ENCODE measurements around the gene KIF15. TPM values are rescaled to one million over a fixed set of nuclear protein-coding genes. Genes with fewer than 3 reads are reported as not detected.

The KIF15 gene, protein sequence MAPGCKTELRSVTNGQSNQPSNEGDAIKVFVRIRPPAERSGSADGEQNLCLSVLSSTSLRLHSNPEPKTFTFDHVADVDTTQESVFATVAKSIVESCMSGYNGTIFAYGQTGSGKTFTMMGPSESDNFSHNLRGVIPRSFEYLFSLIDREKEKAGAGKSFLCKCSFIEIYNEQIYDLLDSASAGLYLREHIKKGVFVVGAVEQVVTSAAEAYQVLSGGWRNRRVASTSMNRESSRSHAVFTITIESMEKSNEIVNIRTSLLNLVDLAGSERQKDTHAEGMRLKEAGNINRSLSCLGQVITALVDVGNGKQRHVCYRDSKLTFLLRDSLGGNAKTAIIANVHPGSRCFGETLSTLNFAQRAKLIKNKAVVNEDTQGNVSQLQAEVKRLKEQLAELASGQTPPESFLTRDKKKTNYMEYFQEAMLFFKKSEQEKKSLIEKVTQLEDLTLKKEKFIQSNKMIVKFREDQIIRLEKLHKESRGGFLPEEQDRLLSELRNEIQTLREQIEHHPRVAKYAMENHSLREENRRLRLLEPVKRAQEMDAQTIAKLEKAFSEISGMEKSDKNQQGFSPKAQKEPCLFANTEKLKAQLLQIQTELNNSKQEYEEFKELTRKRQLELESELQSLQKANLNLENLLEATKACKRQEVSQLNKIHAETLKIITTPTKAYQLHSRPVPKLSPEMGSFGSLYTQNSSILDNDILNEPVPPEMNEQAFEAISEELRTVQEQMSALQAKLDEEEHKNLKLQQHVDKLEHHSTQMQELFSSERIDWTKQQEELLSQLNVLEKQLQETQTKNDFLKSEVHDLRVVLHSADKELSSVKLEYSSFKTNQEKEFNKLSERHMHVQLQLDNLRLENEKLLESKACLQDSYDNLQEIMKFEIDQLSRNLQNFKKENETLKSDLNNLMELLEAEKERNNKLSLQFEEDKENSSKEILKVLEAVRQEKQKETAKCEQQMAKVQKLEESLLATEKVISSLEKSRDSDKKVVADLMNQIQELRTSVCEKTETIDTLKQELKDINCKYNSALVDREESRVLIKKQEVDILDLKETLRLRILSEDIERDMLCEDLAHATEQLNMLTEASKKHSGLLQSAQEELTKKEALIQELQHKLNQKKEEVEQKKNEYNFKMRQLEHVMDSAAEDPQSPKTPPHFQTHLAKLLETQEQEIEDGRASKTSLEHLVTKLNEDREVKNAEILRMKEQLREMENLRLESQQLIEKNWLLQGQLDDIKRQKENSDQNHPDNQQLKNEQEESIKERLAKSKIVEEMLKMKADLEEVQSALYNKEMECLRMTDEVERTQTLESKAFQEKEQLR (N-terminal part only)
- 6.8 and 8.4 TPM in 2 replicates for polyA plus RNA-seq (2013)

DNA sequence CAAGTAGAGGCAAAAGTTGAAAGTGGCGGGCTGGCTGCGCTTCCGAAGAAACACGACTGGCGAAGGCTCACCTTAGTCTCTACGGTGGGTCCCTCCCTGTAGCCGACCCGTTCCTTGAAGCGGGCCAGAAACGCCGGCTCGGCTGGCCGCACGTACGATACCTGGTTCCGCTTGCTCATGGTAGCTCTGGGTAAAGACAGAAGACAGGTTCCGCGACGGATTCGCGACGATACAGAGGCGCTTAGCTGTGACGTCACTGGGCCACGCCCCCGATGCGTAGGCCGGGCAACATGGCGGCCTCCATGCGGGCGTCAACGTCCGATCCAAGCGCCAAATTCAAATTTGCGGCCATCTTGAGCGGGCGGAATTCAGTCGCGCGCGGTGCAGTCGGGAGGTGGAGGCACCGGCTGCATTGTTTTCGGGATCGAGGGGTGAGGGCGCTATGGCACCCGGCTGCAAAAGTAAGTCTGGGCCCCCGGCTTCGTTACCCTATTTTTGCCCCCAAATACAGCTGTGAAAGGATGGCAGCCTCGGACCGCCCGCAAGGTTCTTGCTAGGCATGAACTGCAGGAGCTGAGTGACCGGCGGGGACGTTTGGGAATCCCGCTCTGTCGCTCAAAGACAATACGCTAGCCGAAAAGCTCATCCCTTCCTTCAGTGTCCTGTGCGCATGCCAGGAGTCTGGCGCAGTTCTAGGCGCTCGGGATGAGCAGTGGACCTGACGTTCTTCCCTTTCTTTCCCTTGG is at the start of gene KIF15, which contains the start of gene KIAA1143:
Gene KIF15, plus strand, starts transcription at position 371 of the 746 bp plus-strand sequence. Its CDS starts 72 bp downstream, at position 443.
Gene KIAA1143, minus strand, starts transcription at position 196 of the 746 bp plus-strand sequence. Its CDS starts 17 bp downstream, at position 179.
- peak within 1 kb of the TSS; percentile 39 for H2AK5ac ChIP-seq (ENCODE audit: low read length)
- peak within 1 kb of the TSS; percentile 85 for H3K4me3 ChIP-seq (ENCODE audit: low read depth, low read length)
- WGBS (ENCODE audit: extremely low coverage, insufficient coverage, insufficient read length): no CpG with 5 or more reads among the region's 64 CpGs
- peak within 1 kb of the TSS; percentile 71 for H2BK5ac ChIP-seq (ENCODE audit: low read depth, low read length, poor library complexity)
- peaks cover 9% of the 10 kb centered on the region for H3K79me2 ChIP-seq (ENCODE audit: control insufficient read depth, insufficient read depth, low read length, poor library complexity)
- H3K27me3 ChIP-seq (ENCODE audit: insufficient read depth, low read length): no peaks in the 10 kb centered on the region
- no peaks in the 10 kb centered on the region for H3K4me1 ChIP-seq (ENCODE audit: control insufficient read depth in 1 of 2, insufficient read depth in 2 of 2, low read length in 2 of 2)
- peaks cover 4% of the 10 kb centered on the region for H3K9me3 ChIP-seq (ENCODE audit: insufficient read depth, low read depth, low read length)
- H3K36me3 ChIP-seq (ENCODE audit: control insufficient read depth in 1 of 2, insufficient read depth in 2 of 2, low read length in 2 of 2): peaks cover 4 to 11% of the 10 kb centered on the region in 2 experiments
- no peak within 1 kb of the TSS for H3K27ac ChIP-seq (ENCODE audit: low read depth, low read length)
- H4K91ac ChIP-seq (ENCODE audit: low read depth, low read length): peak within 1 kb of the TSS; percentile 66
- H2AFZ ChIP-seq (ENCODE audit: insufficient read depth, low read length, poor library complexity): peak within 1 kb of the TSS; percentile 89
- DNase-seq: peak; percentile 98 to 100
- H3K79me1 ChIP-seq (ENCODE audit: low read length): peaks cover 7% of the 10 kb centered on the region
- no peak within 1 kb of the TSS for H3K23ac ChIP-seq (ENCODE audit: low read length)
- peak within 1 kb of the TSS; percentile 87 for H3K4me2 ChIP-seq (ENCODE audit: low read length)
- H3K9ac ChIP-seq (ENCODE audit: low read length): peak within 1 kb of the TSS; percentile 84
- peak within 1 kb of the TSS; percentile 69 for H3K4ac ChIP-seq (ENCODE audit: low read depth, low read length)
- peak within 1 kb of the TSS; percentile 88 for H4K8ac ChIP-seq (ENCODE audit: low read depth, low read length)
- H3K18ac ChIP-seq (ENCODE audit: low read length): peak within 1 kb of the TSS; percentile 77
- H4K12ac ChIP-seq (ENCODE audit: low read depth, low read length): peak within 1 kb of the TSS; percentile 71
- peak within 1 kb of the TSS; percentile 55 for H3K14ac ChIP-seq (ENCODE audit: low read length)
- H2BK12ac ChIP-seq (ENCODE audit: low read length): no peak within 1 kb of the TSS
- H2BK120ac ChIP-seq (ENCODE audit: insufficient read depth, low read length, poor library complexity): peak within 1 kb of the TSS; percentile 52

DNA sequence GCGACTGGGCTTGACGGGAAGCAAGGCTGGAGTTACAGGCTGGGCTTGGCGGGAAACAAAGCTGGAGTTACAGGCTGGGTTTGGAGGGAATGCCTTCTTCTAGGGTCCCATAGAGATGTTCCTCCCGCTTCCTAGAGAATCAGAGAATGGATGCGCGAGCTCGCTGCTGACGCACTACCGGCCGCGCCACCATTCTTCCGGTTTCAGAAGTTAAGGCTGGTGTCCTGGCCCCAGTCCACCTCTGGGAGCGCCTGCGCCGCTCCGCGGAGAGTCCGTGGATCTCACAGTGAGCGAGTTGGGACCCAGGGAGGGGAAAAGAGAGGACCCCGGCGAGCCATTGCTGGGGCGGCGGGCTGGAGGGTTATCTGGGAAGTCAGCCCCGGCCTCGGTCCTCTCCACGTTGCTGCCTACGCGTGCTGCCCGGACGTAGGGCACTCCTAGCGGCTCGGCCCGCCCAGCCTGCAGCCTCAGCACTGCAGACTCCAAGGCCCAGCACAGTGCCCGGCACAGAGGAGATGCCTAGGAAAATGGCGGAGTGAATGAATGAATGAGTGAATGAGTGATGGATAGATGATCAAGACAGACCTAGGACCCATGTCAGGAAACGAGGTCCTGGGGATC is 49.0 kb upstream of the KIF15 start, which contains the start of gene ZNF502:
Gene ZNF502, plus strand, starts transcription at position 206 of the 621 bp plus-strand sequence. CDS start 7,602 bp downstream, outside the sequence.
- Histone ChIP-seq H4K91ac (ENCODE audit: low read depth, low read length) (no peak within 1 kb of the TSS), H3K79me1 (ENCODE audit: low read length) (no peaks in the 10 kb centered on the region), H3K9me3 (ENCODE audit: insufficient read depth, low read depth, low read length) (peaks cover 7% of the 10 kb centered on the region), H2BK5ac (ENCODE audit: low read depth, low read length, poor library complexity) (no peak within 1 kb of the TSS), H3K36me3 (ENCODE audit: control insufficient read depth in 1 of 2, insufficient read depth in 2 of 2, low read length in 2 of 2) (no peaks in the 10 kb centered on the region), H3K79me2 (ENCODE audit: control insufficient read depth, insufficient read depth, low read length, poor library complexity) (no peaks in the 10 kb centered on the region), H3K4ac (ENCODE audit: low read depth, low read length) (no peak within 1 kb of the TSS), H3K27me3 (ENCODE audit: insufficient read depth, low read length) (no peaks in the 10 kb centered on the region), H4K12ac (ENCODE audit: low read depth, low read length) (peak within 1 kb of the TSS; percentile 61), H3K27ac (ENCODE audit: low read depth, low read length) (no peak within 1 kb of the TSS), H4K8ac (ENCODE audit: low read depth, low read length) (peak within 1 kb of the TSS; percentile 92), H3K23ac (ENCODE audit: low read length) (no peak within 1 kb of the TSS), H3K4me3 (ENCODE audit: low read depth, low read length) (peak within 1 kb of the TSS; percentile 90), H3K14ac (ENCODE audit: low read length) (no peak within 1 kb of the TSS), H3K18ac (ENCODE audit: low read length) (no peak within 1 kb of the TSS), H2AK5ac (ENCODE audit: low read length) (no peak within 1 kb of the TSS), H3K9ac (ENCODE audit: low read length) (peak within 1 kb of the TSS; percentile 65), H2BK12ac (ENCODE audit: low read length) (no peak within 1 kb of the TSS), H3K4me2 (ENCODE audit: low read length) (peak within 1 kb of the TSS; percentile 71), H3K4me1 (ENCODE audit: control insufficient read depth in 1 of 2, insufficient read depth in 2 of 2, low read length in 2 of 2) (peaks cover 0 to 2% of the 10 kb centered on the region in 2 experiments), H2AFZ (ENCODE audit: insufficient read depth, low read length, poor library complexity) (peak within 1 kb of the TSS; percentile 98), H2BK120ac (ENCODE audit: insufficient read depth, low read length, poor library complexity) (no peak within 1 kb of the TSS)
- peak; percentile 69 to 76 for DNase-seq
- no CpG with 5 or more reads among the region's 36 CpGs for WGBS (ENCODE audit: extremely low coverage, insufficient coverage, insufficient read length)

DNA sequence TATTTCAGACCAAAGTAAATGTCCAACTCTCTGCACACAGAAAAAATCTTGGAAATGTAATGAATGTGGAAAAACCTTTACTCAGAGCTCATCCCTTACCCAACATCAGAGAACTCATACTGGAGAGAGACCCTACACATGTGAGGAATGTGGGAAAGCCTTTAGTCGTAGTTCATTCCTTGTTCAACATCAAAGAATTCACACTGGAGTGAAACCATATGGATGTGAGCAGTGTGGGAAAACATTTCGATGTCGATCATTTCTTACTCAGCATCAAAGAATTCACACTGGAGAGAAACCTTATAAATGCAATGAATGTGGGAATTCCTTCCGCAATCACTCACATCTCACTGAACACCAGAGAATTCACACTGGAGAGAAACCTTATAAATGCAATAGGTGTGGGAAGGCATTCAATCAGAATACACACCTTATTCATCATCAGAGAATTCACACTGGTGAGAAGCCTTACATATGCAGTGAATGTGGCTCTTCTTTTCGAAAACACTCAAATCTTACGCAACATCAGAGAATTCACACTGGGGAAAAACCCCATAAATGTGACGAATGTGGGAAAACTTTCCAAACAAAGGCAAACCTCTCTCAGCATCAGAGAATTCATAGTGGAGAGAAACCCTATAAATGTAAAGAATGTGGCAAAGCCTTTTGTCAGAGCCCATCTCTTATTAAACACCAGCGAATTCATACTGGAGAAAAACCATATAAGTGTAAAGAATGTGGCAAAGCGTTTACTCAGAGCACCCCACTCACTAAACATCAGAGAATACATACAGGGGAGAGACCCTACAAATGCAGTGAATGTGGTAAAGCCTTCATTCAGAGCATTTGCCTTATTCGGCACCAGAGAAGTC is 40.1 kb upstream of the KIF15 start:
- Histone ChIP-seq H2BK12ac (ENCODE audit: low read length) (no peak overlapping the region), H2BK120ac (ENCODE audit: insufficient read depth, low read length, poor library complexity) (no peak overlapping the region), H3K4me2 (ENCODE audit: low read length) (no peak overlapping the region), H3K36me3 (ENCODE audit: control insufficient read depth in 1 of 2, insufficient read depth in 2 of 2, low read length in 2 of 2) (peaks cover 0 to 11% of the 10 kb centered on the region in 2 experiments), H4K91ac (ENCODE audit: low read depth, low read length) (no peak overlapping the region), H3K4me1 (ENCODE audit: control insufficient read depth in 1 of 2, insufficient read depth in 2 of 2, low read length in 2 of 2) (no peaks in the 10 kb centered on the region), H2AK5ac (ENCODE audit: low read length) (no peak overlapping the region), H3K79me2 (ENCODE audit: control insufficient read depth, insufficient read depth, low read length, poor library complexity) (no peaks in the 10 kb centered on the region), H3K4ac (ENCODE audit: low read depth, low read length) (no peak overlapping the region), H2AFZ (ENCODE audit: insufficient read depth, low read length, poor library complexity) (no peak overlapping the region), H3K27ac (ENCODE audit: low read depth, low read length) (no peak overlapping the region), H3K14ac (ENCODE audit: low read length) (no peak overlapping the region), H2BK5ac (ENCODE audit: low read depth, low read length, poor library complexity) (no peak overlapping the region), H4K12ac (ENCODE audit: low read depth, low read length) (no peak overlapping the region), H4K8ac (ENCODE audit: low read depth, low read length) (no peak overlapping the region), H3K27me3 (ENCODE audit: insufficient read depth, low read length) (no peaks in the 10 kb centered on the region), H3K9me3 (ENCODE audit: insufficient read depth, low read depth, low read length) (peaks cover 15% of the 10 kb centered on the region), H3K4me3 (ENCODE audit: low read depth, low read length) (no peak overlapping the region), H3K23ac (ENCODE audit: low read length) (no peak overlapping the region), H3K18ac (ENCODE audit: low read length) (no peak overlapping the region), H3K79me1 (ENCODE audit: low read length) (no peaks in the 10 kb centered on the region), H3K9ac (ENCODE audit: low read length) (no peak overlapping the region)
- WGBS (ENCODE audit: extremely low coverage, insufficient coverage, insufficient read length): no CpG with 5 or more reads among the region's 10 CpGs
- DNase-seq: no peak
